ENCODE measurements around the gene EFNA1. TPM values are rescaled to one million over a fixed set of nuclear protein-coding genes. Genes with fewer than 3 reads are reported as not detected.

EFNA1 gene
- total and polyA plus RNA-seq, 2 of the 13 experiments (the other 11 are each of a cell fraction or from before 2014, with no cell fraction given) = 81.8 to 874 TPM

DNA sequence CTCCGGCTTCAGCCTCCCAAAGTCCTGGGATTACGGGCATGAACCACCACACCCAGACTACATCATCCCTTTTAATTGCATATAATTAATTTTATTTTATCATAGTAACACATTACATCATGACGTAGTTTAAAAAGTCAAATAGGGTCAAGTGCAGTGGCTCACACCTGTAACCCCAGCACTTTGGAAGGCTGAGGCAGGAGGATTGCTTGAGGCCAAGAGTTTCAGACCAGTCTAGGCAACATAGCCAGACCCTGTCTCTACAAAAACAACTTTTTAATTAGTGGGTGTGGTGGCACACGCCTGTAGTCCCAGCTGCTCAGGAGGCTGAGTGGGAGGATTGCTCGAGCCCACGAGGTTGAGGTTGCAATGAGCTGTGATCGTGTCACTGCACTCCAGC lies 28.3 kb upstream of the EFNA1 start:
- no peaks in the 10 kb centered on the region; a peak in 1 of 5 replicates for H3K27me3 ChIP-seq (ENCODE audit: control insufficient read depth in 1 of 2, insufficient read depth in 2 of 2, low read length in 2 of 2)
- ChIA-PET CTCF (ENCODE audit: low intra/inter-chr PET ratio, low total read pairs) (no interaction called here), POLR2A (interaction anchor here (1.2 to 2.1 kb wide), 3 partner anchors 8 to 31 kb away, joined by 3 to 9 read pairs (median 6); no protein-coding TSS in a partner anchor)
- in situ Hi-C loops (cut with HindIII; ENCODE audit: extremely low pct_ligation_motif_present, low pct_unique_long_range_greater_than_20kb) (no loop called here), intact Hi-C loops (cut with micrococcal nuclease; ENCODE audit: unreplicated experiment) (no loop called here)
- H3K4me3 ChIP-seq (replicated peaks in 1 of 3; ENCODE audit: insufficient read depth in 1 of 3, low read depth in 2 of 3, low read length in 3 of 3) = no peak overlapping the region
- no peaks in the 10 kb centered on the region for H4K20me1 ChIP-seq (ENCODE audit: insufficient read depth, low read length)
- DNase-seq (ENCODE audit: low spot score) (no peak), ATAC-seq (no peak), FAIRE-seq (no peak)
- no peaks in the 10 kb centered on the region for H3K79me2 ChIP-seq (ENCODE audit: insufficient read depth, low read length)
- H3K36me3 ChIP-seq (replicated peaks in 1 of 2; ENCODE audit: control insufficient read depth in 1 of 2, insufficient read depth in 2 of 2, low read length in 2 of 2) = no peaks in the 10 kb centered on the region
- no peak overlapping the region for H3K4me2 ChIP-seq (ENCODE audit: low read depth, low read length)
- H3K4me1 ChIP-seq (ENCODE audit: insufficient read depth, low read length) = peaks cover 43% of the 10 kb centered on the region
- no peak overlapping the region for H3K9ac ChIP-seq (ENCODE audit: insufficient read depth, low read depth, low read length)
- H3K9me3 ChIP-seq (ENCODE audit: low read length) = no peaks in the 10 kb centered on the region
- no peak overlapping the region for H3K27ac ChIP-seq (ENCODE audit: extremely low read length, insufficient read depth, low read length)
- BruUV-seq (replicated peaks) = no TSS peak
- 70% methylated on average over 7 of the region's 7 CpGs for WGBS (ENCODE audit: low lambda C conversion rate)
- H2AFZ ChIP-seq (ENCODE audit: low read length) = no peak overlapping the region
- TF ChIP-seq ZNF251 (CRISPR knock-in tag; IDR thresholded peaks at IDR 0.05) (no peak), CEBPG (CRISPR knock-in tag; IDR thresholded peaks at IDR 0.05) (no peak), GATA4 (IDR thresholded peaks at IDR 0.05; ENCODE audit: borderline replicate concordance, low read depth) (no peak), MIXL1 (CRISPR knock-in tag; IDR thresholded peaks at IDR 0.05) (no peak), NBN (conservative IDR thresholded peaks at IDR 0.05) (no peak), SMARCE1 (IDR thresholded peaks at IDR 0.05; ENCODE audit: borderline replicate concordance) (no peak), ZNF136 (CRISPR knock-in tag; IDR thresholded peaks at IDR 0.05; ENCODE audit: low read depth) (no peak), ZSCAN9 (CRISPR knock-in tag; IDR thresholded peaks at IDR 0.05; ENCODE audit: borderline replicate concordance) (no peak), POGK (CRISPR knock-in tag; conservative IDR thresholded peaks at IDR 0.05) (no peak), BCL6 (CRISPR knock-in tag; IDR thresholded peaks at IDR 0.05) (no peak), ZNF460 (CRISPR knock-in tag; IDR thresholded peaks at IDR 0.05; ENCODE audit: borderline replicate concordance) (no peak), PPARG (CRISPR knock-in tag; conservative IDR thresholded peaks at IDR 0.05) (no peak), MYNN (CRISPR knock-in tag; IDR thresholded peaks at IDR 0.05; ENCODE audit: low read depth) (no peak)
- TF ChIP-seq, protein P1, sequence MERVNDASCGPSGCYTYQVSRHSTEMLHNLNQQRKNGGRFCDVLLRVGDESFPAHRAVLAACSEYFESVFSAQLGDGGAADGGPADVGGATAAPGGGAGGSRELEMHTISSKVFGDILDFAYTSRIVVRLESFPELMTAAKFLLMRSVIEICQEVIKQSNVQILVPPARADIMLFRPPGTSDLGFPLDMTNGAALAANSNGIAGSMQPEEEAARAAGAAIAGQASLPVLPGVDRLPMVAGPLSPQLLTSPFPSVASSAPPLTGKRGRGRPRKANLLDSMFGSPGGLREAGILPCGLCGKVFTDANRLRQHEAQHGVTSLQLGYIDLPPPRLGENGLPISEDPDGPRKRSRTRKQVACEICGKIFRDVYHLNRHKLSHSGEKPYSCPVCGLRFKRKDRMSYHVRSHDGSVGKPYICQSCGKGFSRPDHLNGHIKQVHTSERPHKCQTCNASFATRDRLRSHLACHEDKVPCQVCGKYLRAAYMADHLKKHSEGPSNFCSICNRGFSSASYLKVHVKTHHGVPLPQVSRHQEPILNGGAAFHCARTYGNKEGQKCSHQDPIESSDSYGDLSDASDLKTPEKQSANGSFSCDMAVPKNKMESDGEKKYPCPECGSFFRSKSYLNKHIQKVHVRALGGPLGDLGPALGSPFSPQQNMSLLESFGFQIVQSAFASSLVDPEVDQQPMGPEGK (CRISPR knock-in tag; IDR thresholded peaks at IDR 0.05) = no peak
- TF ChIP-seq, protein P2, sequence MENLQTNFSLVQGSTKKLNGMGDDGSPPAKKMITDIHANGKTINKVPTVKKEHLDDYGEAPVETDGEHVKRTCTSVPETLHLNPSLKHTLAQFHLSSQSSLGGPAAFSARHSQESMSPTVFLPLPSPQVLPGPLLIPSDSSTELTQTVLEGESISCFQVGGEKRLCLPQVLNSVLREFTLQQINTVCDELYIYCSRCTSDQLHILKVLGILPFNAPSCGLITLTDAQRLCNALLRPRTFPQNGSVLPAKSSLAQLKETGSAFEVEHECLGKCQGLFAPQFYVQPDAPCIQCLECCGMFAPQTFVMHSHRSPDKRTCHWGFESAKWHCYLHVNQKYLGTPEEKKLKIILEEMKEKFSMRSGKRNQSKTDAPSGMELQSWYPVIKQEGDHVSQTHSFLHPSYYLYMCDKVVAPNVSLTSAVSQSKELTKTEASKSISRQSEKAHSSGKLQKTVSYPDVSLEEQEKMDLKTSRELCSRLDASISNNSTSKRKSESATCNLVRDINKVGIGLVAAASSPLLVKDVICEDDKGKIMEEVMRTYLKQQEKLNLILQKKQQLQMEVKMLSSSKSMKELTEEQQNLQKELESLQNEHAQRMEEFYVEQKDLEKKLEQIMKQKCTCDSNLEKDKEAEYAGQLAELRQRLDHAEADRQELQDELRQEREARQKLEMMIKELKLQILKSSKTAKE (CRISPR knock-in tag; IDR thresholded peaks at IDR 0.05; ENCODE audit: borderline replicate concordance) = no peak

All from HepG2 (cell line).